GM19397 (cell line): ENCODE measurements around the gene CRX.
"Not testable (repeated sequence)": the region's sequence is repeated elsewhere in the genome, so short reads cannot be mapped to it uniquely, and the experiment has no call there.

Source experiments
- ATAC-seq: cut with Tn5 transposase; IDR thresholded peaks from one replicate; pipeline ENCODE4 v1.9.1; 2021; ENCODE audit warnings: mild to moderate bottlenecking, moderate library complexity; ENCODE audit not compliant: unreplicated experiment

Gene CRX

DNA sequence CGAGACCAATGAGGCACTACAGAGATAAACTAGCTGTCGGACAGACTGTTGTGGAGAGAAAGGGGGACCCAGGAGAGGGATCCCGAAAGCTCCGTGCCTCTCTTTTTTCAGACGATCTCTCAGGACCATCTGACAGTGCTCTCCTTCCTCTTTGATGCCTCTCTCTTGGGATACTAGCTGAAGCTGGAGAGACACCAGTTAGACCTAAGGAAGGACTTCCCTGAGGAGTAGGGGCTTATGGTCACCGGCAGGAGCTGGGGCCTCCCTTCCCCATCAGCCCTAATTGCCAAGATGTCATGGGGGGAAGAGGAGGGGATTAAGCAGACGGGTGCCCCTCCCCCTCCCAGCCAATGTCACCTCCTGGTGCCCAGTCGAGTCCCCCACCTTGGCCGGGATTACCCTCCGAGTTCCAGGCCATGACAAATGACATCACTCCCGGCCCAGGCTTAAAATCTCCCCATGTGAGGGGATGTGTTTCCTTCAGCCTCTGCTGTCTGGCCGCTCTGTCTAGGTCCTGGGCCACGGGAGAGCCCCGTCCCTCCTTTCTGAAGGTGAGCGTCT lies at the start of gene CRX:
TSS of gene CRX (plus strand) at position 478 of the 561 bp plus-strand sequence. CDS start 12,507 bp downstream, outside the sequence.
- no peak for ATAC-seq

DNA sequence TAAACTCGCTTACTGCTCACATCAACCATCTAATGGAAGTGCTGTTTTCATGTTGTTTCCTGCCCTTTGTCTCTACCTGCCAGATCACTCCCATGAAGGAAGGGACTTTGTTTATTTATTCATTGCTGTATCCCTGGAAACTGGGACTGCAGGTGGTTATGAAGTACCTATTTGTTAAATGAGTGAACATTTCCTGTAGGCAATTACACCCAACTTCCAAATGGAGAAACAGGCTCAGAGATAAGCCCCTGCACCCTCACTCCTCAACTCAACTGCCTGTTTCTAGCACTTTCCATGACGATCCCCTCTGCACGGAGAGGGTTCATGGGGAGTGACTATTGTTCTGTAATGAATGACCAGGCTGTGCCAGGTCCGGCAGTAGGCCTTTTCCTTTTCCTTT lies 45.2 kb upstream of the CRX start:
- no peak for ATAC-seq

DNA sequence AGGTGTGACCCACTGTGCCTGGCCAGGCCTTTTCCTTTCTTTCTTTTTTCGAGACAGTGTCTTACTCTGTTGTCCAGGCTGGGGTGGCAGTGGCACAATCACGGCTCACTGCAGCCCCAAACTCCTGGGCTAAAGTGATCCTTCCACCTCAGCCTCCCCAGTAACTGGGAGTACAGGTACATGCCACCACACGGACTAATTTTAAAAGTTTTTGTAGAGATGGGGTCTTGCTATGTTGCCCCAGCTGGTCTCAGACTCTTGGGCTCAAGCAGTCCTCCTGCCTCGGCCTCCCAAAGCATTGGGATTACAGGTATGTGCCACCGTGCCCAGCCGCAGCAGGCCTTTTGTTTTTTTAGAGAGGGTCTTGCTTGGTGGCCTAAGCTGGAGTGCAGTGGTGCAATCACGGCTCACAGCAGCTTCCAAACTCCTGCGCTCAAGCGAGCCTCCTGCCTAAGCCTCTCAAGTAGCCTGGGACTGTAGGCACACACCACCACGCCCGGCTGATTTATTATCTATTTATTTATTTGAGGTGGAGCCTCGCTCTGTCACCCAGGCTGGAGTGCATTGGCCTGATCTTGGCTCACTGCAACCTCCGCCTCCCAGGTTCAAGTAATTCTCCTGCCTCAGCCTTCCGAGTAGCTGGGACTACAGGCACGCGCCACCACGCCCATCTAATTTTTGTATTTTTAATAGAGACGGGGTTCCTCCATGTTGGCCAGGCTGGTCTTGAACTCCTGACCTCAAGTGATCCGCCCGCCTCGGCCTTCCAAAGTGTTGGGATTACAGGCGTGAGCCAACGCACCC lies 44.3 kb upstream of the CRX start:
- not testable (repeated sequence) for ATAC-seq

DNA sequence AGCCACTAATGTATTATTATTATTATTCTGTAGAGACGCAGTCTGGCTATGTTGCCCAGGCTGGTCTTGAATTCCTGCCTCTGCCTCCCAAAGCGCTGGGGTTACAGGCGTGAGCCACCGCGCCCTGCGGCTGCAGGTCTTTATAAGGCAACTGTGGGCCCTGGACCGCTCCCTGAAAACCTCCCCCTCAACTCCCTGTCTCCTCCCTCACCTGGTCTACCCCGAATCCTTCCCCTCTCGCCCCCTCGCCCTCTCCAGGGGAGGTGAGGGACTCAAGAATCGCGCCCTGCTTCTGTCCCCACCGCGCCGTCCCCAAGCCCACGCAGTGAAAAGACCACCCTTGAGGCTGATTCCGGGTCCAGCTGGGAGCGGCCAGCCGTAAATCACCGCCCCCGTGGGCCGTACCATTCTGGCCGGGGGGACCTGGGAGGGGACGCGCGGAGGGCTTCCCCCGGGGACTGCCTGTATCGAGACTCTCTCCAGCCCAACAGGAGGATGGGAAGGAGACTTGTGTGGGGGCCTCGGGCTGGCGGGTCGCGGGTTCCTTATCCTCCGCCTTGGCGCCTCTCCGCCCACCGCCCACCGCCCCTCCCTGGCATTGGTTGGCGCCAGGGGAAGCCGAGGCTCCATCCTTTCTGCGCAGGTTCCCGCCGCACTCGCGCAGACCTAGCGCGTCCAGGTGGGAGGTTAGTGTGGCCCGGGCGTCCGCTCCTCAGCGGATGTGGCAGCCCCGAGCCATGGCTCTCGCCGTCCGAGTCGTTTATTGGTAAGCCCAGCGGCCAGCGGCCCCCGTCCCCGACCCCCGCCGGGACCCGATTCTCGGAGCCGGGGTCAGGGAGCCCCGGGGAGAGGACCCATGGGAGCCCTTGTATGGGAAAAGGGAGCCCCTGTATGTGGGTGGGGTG lies 43.4 kb upstream of the CRX start, which contains the start of gene SELENOW:
TSS of gene SELENOW (plus strand) at position 655 of the 905 bp plus-strand sequence. CDS start at position 738, 83 bp downstream.
- peak; percentile 84 for ATAC-seq

- ATAC-seq: peak; percentile 6
These were observed 42.8 kb upstream of the CRX start for GRCh38 chr19:47778954-47779351.

DNA sequence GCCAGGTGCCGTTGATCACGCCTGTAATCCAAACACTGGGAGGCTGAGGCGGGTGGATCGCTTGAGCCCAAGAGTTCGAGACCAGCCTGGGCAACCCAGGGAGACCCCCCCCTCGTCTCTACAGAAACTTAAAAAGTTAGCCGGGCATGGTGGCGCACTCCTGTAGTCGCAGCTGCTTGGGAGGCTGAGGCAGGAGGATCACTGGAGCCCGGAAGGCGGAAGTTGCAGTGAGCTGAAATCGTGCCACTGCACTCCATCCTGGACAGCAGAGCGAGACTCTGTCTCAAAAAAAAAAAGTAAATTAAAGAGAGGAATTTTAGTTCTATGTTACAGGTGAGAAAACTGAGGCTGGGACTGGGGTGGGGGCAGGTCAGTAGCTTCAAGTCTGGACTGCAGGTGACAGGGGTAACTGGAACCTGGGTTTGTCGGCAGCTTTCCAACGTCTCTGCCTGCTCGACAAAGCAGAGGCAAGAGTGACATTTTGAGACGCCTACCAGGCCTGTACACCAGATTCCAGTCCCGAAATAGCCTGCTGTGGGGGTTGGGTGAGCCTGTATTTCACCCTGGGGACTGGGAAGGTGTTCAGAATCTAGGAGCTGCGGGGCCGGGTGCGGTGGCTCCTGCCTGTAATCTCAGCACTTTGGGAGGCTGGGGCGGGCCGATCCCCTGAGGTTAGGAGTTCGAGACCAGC lies 42.1 kb upstream of the CRX start:
- no peak for ATAC-seq

DNA sequence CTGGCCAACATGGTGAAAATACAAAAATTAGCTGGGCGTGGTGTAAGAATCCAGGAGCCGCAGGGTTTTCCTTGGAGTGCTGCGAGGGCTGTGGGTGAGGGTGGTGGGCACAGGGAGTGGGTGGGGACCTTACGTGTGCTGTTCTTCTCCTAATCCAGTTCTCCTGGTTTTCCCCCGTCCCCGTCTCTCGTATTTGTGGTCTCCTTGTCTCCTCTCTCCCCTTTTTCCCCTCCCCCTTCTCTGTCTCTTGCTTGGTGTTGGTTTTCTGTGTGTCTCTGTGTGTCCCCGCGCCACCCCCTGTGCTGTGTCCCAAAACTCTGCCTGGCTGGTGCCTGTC lies 41.6 kb upstream of the CRX start:
- no peak for ATAC-seq

GRCh38 chr19:47781590-47782262 lies 40.0 kb upstream of the CRX start:
- no peak for ATAC-seq

DNA sequence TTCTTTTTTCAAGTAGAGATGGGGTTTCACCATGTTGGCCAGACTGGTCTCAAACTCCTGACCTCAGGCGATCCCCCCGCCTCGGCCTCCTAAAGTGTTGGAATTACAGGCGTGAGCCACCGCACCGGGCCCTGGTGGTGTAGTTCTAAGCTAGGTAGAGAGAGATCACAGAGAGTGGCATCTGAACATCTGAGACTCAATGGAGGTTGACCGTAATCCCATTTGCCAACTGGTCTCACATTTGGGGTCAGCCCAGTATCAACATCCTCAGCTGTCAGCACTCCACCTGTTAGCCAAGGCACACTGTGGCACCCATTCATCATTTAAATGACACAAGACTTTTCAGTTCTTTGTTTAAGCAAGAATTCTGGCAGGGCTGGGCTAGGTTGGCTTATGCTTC lies 35.2 kb upstream of the CRX start:
- ATAC-seq: no peak

GRCh38 chr19:47787307-47787706 lies 34.4 kb upstream of the CRX start:
- ATAC-seq: not testable (repeated sequence)

- ATAC-seq: not testable (repeated sequence)
These were observed 31.9 kb upstream of the CRX start for GRCh38 chr19:47789811-47790210.

DNA sequence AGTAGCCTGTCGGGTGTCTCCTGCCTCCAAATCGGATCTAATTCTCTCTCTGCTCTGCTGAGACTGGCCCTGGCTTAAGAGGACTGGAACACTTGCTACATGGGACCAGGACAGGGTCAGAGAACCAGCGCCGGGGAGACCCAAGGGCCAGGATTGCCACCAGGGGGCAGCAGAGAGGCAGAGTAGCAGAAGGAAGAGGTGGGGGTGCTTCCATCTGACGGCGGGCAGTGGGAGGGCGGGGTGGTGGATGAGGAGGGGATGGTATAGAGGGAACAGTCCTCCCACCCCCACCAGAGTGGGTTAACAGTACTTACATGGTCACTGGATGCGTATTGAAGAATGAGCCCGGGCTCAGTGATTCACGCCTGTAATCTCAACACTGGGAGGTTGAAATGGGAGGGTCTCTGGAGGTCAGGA lies 31.3 kb upstream of the CRX start:
- no peak for ATAC-seq

DNA sequence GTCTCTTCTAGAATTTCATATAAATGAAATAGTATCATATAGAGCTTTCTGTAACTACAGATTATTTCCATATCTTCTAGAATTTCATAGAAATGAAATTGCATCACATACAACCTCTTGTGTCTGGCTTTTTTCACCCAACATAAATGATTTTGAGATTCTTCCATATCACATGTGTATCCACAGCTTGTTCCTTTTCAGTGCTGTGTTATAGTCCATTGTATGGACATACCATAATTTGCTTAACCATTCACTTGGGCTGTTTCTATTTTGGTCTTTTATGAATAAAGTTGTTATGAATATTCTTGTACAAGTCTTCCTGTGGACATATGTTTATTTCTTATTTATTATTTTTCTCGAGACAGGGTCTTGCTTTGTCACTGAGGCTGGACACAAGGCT lies 29.1 kb upstream of the CRX start:
- no peak for ATAC-seq

DNA sequence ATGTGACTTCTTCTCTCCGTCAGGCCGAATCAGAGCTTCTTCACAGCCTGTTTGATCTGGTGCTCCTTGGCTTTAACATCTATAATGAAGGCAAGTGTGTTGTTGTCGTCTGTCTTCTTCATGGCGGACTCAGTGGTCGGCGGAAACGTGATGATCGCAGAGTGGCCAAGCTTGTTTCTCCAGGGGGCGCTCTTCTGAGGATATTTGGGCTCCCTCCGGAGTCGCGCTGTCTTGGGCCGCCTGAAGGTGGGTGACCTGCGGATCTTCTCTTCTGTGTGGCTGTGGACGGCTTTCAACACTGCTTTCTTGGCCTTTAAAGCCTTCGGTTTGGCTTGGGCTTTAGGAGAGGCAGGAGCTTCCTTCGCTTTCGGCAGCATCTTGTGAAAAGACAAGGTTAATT lies 27.2 kb upstream of the CRX start:
- no peak for ATAC-seq

GRCh38 chr19:47796785-47797184 lies 25.0 kb upstream of the CRX start:
- no peak for ATAC-seq

DNA sequence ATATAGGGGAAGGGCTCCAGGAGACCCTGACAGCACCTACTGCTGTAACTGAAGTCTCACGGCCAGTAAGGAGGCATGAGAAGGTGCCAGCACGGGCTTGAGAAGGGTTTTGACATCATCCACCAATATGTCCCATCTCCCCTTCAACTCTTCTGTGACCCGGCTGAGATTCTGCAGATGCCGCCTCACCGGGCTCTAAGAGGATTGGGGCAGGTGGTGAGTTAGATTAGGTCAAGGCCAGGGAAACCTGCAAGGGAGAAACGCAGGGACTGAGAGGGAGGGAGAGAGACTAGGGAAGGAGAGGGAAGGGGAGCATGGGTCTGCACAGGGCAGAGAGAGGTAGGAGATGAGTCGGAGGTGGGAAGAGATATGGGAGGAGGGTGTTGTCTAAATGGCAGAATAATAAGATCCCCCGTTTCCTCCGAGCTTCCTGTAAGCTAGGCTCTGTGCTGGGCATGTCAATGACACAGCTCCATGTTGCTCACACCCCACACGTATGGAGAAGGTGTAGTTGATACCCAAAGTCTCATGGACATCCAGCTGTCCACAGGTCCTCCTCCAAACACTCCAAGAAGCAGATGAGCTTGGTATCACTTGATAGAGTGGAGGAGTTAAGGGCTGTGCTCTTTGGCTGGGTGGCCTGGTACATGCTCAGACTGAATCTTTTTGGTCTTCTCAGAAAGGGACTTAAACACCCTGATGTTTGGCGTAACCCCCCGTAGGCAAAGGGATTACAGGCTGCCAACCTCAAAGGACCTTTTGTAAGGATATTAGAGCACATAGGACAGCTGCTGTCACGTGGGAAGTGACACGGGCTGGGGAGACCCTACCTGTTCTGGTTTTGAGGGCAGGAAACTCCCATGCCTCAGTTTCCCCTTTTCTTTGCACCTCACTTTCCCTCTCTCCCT lies 23.5 kb upstream of the CRX start:
- no peak for ATAC-seq

- no peak for ATAC-seq
These were observed 22.9 kb upstream of the CRX start for GRCh38 chr19:47798904-47799266.

DNA sequence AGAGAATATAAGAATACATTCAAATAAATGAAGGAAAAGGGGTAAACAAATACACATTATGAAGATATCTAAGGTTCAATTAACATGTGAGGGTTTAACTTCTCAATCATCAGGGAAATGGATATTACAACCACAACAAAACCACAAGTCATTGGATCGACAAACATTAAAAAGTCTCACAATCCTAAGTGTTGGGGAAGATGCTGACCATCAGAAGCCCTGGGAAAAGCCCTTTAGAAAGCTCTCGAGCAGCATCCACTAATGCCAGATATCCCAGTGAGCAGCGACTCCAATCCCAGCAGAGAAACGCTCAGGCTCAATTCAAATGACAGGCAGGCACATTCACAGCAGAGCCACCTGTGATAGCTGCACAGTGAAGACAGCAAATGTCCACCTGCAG lies 20.5 kb upstream of the CRX start:
- no peak for ATAC-seq

DNA sequence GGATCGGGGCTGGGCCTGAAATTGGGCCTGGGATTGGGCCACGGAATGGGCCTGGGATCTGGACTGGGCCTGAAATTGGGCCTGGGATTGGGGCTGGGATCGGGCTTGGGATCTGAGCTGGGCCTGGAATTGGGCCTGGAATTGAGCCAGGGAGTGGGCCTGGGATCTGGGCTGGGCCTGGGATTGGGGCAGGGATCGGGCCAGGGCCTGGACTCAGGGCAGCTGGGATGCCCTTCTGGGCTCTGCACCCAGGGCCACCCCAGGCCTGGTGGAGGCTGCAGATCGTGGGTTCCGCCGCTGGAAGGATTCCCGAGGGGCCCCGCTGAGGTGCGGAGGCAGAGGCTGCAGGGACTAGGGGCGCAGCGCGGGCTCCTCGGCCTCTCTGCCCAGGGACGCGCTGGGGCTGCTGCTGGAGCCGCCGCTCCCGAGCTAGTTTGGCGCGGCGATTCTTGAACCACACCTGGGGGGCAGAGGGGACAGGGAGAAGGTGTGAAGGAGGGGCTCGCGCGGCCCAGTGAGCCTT lies 19.2 kb upstream of the CRX start:
- ATAC-seq: no peak
